DMS114 treated with DMSO at 0.1 percent for 48 hours (cell line): ENCODE results near the gene PURA.

Experiments
- DNase-seq: peaks from one replicate; lab custom pipeline; 2025; ENCODE audit not compliant: unreplicated experiment; lab: John Stamatoyannopoulos, UW

PURA gene

DNA sequence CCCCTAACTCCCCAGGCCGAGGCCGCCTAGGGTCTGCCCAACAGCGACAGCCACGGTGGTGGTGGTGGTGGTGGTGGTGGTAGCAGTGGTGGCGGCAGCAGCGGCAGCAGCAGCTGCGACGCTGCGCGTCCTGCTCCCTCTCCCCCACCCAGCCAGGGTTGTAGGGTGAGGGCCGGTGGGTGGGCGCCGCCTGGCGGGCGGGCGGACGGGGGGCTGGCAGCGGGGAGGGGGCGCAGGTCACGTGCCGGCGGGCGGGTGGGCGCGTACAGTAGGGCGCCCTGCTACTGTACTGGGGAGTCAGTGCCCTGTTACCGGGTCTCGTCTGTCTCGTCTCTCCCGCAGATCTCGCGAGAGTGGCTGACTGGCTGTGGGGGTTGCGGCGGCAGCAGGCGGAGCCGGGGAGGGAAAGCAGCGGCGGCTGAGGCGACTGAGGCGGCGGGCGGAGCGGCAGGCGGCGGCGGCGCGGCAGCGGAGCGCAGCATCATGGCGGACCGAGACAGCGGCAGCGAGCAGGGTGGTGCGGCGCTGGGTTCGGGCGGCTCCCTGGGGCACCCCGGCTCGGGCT is at the start of gene PURA:
Gene PURA (plus strand): TSS at position 411 of the 565 bp plus-strand sequence. CDS start 73 bp downstream, at position 484.
- DNase-seq, result peak; percentile 88

DNA sequence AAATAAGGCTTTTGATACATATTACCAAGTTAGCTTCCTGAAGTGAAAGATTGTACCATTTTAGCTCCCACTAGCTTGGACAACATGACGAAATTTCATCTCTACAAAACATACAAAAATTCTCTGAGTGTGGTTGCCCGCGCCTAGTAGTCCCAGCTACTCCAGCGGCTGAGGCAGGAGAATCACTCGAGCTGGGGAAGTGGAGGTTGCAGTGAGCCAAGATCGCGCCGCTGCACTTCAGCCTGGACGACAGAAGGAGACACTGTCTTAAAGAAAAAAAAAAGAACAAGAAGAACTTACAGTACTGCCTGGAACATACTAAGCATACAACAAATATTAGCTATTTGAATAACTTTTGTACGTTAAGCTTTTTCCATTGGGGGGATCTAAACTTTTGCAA is 41.1 kb upstream of the PURA start:
- DNase-seq, result no peak

- peak; percentile 19 for DNase-seq
These were observed 40.6 kb upstream of the PURA start for GRCh38 chr5:140073296-140073695.

- DNase-seq, result peak; percentile 24
These were observed 38.5 kb upstream of the PURA start for GRCh38 chr5:140075371-140075770.

GRCh38 chr5:140076142-140076541 is 37.8 kb upstream of the PURA start:
- no peak for DNase-seq

- no peak for DNase-seq
These were observed 37.1 kb upstream of the PURA start for GRCh38 chr5:140076788-140077187.

DNA sequence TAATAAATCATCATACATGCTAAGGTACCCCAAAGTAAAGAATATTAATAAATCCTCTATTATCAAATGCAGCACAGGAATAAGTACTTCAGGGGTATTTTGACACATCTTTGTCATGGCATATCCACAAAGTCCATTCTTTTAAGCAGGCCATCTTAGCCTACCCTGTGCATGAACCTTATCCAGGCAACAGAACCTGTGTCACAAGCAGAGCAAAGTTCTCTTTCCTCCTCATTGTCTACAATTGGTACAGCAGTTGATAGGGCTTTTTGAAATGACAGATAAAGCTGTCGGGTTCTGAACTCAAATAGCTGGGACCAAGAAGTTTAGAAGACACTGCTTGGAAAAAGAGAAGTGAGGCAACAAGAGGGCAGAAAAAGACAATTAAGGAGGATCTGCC is 30.8 kb upstream of the PURA start:
- DNase-seq, result no peak

- DNase-seq, result no peak
These were observed 30.3 kb upstream of the PURA start for GRCh38 chr5:140083650-140084049.

- DNase-seq, result no peak
These were observed 29.4 kb upstream of the PURA start for GRCh38 chr5:140084541-140084940.

DNA sequence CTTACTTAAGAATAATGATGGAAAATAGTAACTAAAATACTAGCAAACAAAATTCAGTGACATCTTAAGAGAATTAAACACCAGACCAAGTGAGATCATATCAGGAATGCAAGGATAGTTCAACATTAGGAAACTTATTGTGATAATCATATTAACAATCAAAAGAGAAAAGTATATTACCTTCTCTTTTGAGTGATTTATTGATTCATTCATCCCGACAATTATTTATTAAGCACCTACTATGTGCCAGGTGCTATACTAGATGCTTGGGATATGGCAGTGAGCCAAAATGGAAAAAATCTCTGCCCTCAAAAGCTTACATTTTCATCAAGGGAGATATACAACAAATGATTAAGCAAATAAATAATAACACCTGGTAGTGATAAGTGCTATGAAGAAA is 23.7 kb upstream of the PURA start:
- no peak for DNase-seq

GRCh38 chr5:140093179-140093578 is 20.7 kb upstream of the PURA start:
- DNase-seq, result no peak

DNA sequence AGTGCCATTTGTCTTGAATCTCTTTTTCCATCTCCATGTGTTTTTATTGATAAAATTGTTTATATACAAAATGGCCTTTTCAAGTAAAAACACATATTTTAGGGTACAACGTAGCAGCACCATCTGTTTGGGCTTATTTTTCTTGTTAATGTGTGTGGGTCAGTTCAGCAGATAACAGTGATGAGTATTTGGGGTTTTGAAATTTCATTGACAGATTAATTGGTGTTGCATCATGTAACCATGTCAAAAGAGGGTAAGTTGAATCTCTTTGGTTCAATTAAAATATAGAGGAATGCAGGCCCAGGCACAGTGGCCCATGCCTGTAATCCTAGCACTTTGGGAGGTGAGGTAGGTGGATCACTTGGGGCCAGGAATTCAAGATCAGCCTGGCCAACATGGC is 20.0 kb upstream of the PURA start:
- DNase-seq, result no peak

GRCh38 chr5:140094889-140095288 is 19.0 kb upstream of the PURA start:
- DNase-seq, result no peak

- no peak for DNase-seq
These were observed 12.7 kb upstream of the PURA start for GRCh38 chr5:140101179-140101578.

DNA sequence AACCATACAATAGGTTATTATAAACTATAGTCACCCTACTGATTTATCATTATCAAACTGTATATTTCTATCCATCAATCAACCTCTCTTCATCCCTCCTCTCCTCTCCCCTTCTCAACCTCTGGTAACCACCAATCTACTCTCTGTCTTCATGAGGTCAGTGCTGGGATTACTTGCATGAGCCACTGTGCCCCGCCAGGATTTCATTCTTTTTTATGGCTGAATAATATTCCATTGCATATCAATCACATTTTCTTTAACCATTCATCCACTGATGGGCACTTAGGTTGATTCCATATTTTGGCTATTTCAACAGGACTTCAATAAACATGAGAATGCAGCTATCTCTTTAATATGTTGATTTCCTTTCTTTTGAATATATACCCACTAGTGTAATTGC is 10.8 kb upstream of the PURA start:
- DNase-seq, result no peak

GRCh38 chr5:140104100-140104499 is 9.8 kb upstream of the PURA start:
- DNase-seq, result no peak

DNA sequence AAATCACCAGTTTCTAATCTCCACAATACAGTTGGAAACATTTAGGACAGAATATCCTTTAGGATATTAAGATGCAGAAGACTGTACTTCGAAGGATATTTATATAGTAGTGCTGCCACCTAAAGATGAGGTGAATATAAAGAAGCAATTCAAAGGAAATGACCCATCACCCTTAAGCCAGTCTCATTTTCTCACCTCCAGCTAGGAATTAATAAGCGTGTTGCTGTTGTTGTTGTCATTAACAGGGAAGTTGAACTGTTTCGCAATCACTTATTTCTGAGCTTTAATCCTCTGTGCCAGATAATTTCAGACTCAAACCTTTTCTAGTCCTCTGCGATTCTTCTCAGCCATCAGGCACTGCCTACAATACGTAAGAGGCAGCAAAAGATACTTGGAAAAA is 7.8 kb upstream of the PURA start:
- DNase-seq, result no peak

DNA sequence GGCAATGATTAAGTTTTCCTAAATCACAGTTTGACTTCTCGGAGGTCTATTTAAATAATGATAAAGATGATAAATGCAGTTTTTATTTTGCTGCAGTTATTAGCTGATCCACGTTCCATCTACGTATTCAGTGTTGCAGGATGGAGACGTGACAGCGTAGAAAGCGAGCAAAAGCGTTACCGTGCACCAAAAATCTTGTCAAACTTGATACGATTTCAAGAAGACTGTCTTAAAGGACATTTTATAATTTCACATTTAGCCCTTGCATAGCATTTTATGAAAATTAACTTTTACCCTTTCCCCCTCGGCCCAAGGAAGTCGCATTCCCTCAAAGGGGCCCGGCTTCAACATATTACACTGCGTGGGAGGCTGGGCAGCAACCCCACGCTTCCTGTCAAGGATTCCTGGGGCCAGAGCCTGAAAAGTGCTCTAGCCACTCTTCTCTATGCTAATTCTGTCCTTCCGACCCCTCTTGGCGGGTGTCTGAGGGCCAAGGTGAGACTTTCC is 7.1 kb upstream of the PURA start:
- no peak for DNase-seq

DNA sequence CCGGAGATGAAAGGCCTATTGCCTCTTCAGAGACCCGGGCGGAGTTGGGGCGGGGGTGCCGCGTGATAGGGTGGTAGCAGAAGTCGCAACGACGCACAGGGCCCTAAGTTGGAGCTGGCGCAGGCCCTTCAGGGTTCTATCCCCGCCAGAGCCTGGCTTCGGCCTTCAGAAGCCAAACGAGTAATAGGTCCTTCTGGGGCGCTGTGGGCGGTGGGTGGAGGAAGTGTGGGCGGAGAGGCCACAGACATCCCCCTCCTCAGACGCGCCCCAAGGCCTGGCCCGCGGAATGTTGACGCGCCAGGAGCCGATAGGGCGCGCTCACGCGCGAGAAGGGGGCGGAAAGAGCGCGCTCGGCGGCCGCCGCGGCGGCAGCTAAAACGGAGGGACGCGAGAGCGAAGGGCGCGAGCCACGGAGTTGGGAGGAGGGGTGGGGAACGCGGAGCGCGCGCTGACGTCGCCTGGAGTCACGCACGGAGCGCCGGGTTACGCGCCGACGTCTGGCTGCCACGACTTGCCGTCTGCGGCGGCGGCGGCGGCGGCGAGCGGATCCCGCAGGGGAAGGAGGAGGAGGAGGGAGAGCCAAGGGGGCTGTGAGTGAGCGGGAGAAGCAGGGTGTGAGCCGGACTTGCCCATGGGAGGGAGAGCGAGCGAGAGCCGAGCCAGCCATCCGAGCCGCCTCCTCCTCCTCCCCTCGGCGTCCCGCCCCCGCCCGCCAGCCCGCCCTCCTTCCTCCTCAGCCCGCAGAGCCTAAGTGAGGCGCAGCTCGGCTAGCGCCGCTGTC is 6.4 kb upstream of the PURA start:
- peak; percentile 88 for DNase-seq

DNA sequence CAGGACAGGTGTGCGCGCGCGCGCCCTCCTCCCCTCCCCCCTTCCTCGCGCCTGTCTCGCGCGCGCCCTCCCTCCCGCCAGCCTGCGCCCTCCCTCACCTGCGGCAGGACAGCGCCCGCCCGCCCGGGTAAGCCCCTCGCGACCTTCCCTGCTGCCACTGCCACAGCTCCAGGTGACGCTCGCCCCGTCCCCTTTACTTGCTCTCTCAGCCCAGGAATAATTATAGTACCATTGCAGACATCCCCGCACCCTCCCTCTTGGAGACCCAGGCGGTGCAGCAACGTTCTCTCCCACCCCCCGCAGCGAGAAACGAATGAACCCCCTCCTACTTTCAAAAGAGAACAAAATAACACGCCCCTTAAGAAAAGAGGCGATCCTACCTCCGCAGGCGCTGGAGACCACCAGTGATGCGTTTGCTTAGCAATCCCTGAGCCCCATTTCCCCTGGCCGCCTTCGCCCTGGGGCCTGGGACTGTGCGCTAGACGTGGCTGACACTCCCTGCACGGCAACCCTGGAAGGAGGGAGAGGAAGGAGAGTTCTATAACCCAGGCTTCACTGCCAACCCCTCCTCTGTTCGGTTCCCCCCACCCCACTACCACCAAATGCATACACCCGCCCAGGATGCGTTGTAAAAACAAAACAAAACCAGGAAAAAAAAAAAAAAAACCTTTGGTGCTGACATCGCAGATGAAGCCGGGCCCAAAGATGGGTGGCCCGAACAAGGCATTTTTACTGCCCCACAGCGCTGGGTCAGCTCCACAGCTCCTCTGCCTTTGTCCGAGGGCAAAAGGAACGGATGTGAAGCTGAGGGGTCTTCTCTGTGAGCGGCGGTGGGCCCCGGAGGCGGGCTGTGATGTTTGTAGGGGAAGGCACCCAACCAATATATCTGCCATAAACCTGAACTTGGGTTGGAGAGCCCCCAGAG is 5.6 kb upstream of the PURA start:
- no peak for DNase-seq

DNA sequence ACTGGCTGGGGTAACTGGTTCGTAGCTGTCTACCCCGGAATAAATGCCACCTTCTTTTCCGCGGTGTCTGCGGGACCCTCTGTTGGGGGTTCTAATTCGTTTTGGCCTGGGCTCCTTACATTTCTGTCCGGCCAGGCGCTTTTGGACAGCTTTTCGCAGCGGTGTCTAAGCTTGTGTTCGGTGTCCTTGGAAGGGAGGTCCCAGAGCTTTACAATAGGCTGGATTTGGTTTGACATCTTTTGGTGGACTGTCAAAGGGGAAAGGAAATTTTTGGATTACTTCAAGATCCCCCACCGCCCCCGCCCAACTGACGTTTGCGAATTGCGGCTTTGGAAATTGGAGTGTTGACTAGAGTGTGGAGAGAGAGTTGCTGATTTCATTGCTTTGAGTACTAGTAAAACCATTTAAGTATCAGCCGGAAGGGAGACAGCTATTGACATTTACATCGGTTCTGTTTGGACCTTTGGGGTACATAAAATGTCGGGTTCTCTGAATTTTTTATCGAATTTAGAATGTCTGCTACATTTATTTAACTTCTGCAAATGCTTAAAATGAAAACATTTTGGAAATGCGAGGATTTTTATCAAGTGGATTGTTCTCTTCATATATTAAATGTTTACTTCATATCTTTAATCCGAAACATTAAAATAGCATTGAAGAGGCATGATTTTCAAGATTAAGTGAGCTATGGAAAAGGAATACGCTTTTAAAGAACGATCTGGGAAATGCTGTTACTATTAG is 4.7 kb upstream of the PURA start:
- peak; percentile 40 for DNase-seq
